H1 (cell line): Measurements from ENCODE around the gene STOML1. TPM values are rescaled to one million over a fixed set of nuclear protein-coding genes. Genes with fewer than 3 reads are reported as not detected.

Experiments used
- CTCF ChIA-PET: fragments of 300-600 bp; sonication (Branson Sonifier 250); formaldehyde crosslinking; loops from one replicate; lab custom pipeline; 2021; ENCODE audit not compliant: partially characterized antibody; lab: Charles Lee
- POLR2A ChIA-PET: fragments of 300-600 bp; sonication (Branson Sonifier 250); formaldehyde crosslinking; loops from one replicate; lab custom pipeline; 2021; ENCODE audit warnings: inconsistent platforms; ENCODE audit not compliant: partially characterized antibody; lab: Charles Lee
- DNase-seq, 2 experiments: peaks; one replicate each; pipeline versions ENCODE4 v3.0.0 to v3.0.0-alpha.2; 2010 to 2022; ENCODE audit warnings: low spot score in 2 of 2, low read depth in 1 of 2, mixed read lengths in 1 of 2
- FAIRE-seq: peaks from 2 replicates; lab custom pipeline; 2011; peaks lifted over from hg19 to GRCh38; lab: Jason Lieb, UNC
- H2AFZ ChIP-seq: 2 replicates; pipeline ENCODE4 v1.8.1; 2012; ENCODE audit warnings: low read length, inconsistent platforms
- H2AK5ac ChIP-seq: 2 replicates; pipeline ENCODE4 v1.6.1; 2013; ENCODE audit warnings: low read depth, low read length
- H2BK120ac ChIP-seq: replicated peaks from 2 replicates; pipeline ENCODE3; 2013; ENCODE audit warnings: low read depth, low read length, inconsistent platforms
- H2BK12ac ChIP-seq: 2 replicates; pipeline ENCODE4 v1.6.1; 2013; ENCODE audit warnings: low read depth, low read length
- H2BK15ac ChIP-seq: 2 replicates; pipeline ENCODE4 v1.6.1; 2013; ENCODE audit warnings: low read length
- H2BK20ac ChIP-seq: 2 replicates; pipeline ENCODE4 v1.6.1; 2013; ENCODE audit warnings: low read length
- H2BK5ac ChIP-seq: 2 replicates; pipeline ENCODE4 v1.6.1; 2013; ENCODE audit warnings: low read depth, low read length
- H3K14ac ChIP-seq: 2 replicates; pipeline ENCODE4 v1.6.1; 2013; ENCODE audit warnings: inconsistent platforms; ENCODE audit not compliant: insufficient read length
- H3K18ac ChIP-seq: 2 replicates; pipeline ENCODE4 v1.6.1; 2013; ENCODE audit warnings: low read length; ENCODE audit errors: extremely low read depth
- H3K23ac ChIP-seq: 2 replicates; pipeline ENCODE4 v1.6.1; 2013; ENCODE audit warnings: inconsistent platforms; ENCODE audit not compliant: insufficient read length
- H3K23me2 ChIP-seq: 2 replicates; pipeline ENCODE4 v1.6.1; 2013; ENCODE audit warnings: low read depth, low read length
- H3K27ac ChIP-seq: 2 replicates; pipeline ENCODE4 v1.6.1; 2011; ENCODE audit warnings: low read depth, low read length, inconsistent platforms
- H3K27me3 ChIP-seq, 4 experiments: replicated peaks in 1 of 4; 1 replicate in 1 of 4; 2 replicates in 3 of 4; pipeline versions ENCODE4 v1.6.1 to v1.8.1; 2011 to 2013; ENCODE audit warnings: low read length in 3 of 4, mild to moderate bottlenecking in 3 of 4, inconsistent platforms in 2 of 4, mixed read lengths in 2 of 4, moderate library complexity in 1 of 4; ENCODE audit not compliant: control insufficient read depth in 3 of 4, insufficient read depth in 3 of 4; ENCODE audit errors: extremely low read depth in 1 of 4
- H3K36me3 ChIP-seq, 4 experiments: 2 replicates each; pipeline versions ENCODE4 v1.6.1 to v1.8.1; 2011 to 2013; ENCODE audit warnings: mild to moderate bottlenecking in 4 of 4, low read length in 3 of 4, moderate library complexity in 2 of 4, control low read depth in 1 of 4, inconsistent platforms in 1 of 4; ENCODE audit not compliant: insufficient read depth in 4 of 4, control insufficient read depth in 2 of 4
- H3K4ac ChIP-seq: replicated peaks from 2 replicates; pipeline ENCODE3; 2013; ENCODE audit warnings: low read length, low read depth, mixed read lengths, inconsistent platforms; ENCODE audit not compliant: insufficient read length
- H3K4me1 ChIP-seq, 4 experiments: replicated peaks in 1 of 4; 1 replicate in 1 of 4; 2 replicates in 3 of 4; pipeline versions ENCODE4 v1.6.1 to v1.8.1; 2011 to 2013; ENCODE audit warnings: low read length in 3 of 4, inconsistent platforms in 2 of 4, mixed read lengths in 1 of 4; ENCODE audit not compliant: insufficient read depth in 4 of 4, control insufficient read depth in 3 of 4
- H3K4me2 ChIP-seq, 2 experiments: 2 replicates each; pipeline versions ENCODE4 v1.6.1 to v1.8.1; 2011 to 2013; ENCODE audit warnings: low read depth in 2 of 2, low read length in 2 of 2, control low read depth in 1 of 2, inconsistent platforms in 1 of 2, mild to moderate bottlenecking in 1 of 2; ENCODE audit not compliant: insufficient read depth in 1 of 2
- H3K4me3 ChIP-seq, 4 experiments: fragments of 200-600, 300-600 bp in 1 of 4; sonication (generic), shearing (Covaris generic), sonication (Bioruptor Twin) in 1 of 4; 2 replicates each; pipeline versions ENCODE4 v1.5.1 to v1.8.1; 2011 to 2016; ENCODE audit warnings: low read length in 4 of 4, low read depth in 3 of 4, control low read depth in 2 of 4, inconsistent platforms in 2 of 4, mild to moderate bottlenecking in 2 of 4, mixed read lengths in 1 of 4, moderate library complexity in 1 of 4; ENCODE audit not compliant: insufficient read depth in 2 of 4; ENCODE audit errors: extremely low read depth in 1 of 4
- H3K56ac ChIP-seq: replicated peaks from 2 replicates; pipeline ENCODE3; 2013; ENCODE audit warnings: low read depth, mild to moderate bottlenecking, mixed read lengths, low read length, inconsistent platforms; ENCODE audit not compliant: insufficient read length
- H3K79me1 ChIP-seq: 2 replicates; pipeline ENCODE4 v1.6.1; 2013; ENCODE audit warnings: low read depth, low read length, control low read depth
- H3K79me2 ChIP-seq, 2 experiments: 2 replicates each; pipeline versions ENCODE4 v1.6.1 to v1.8.1; 2012 to 2013; ENCODE audit warnings: low read length in 2 of 2, mild to moderate bottlenecking in 2 of 2, inconsistent platforms in 1 of 2; ENCODE audit not compliant: insufficient read depth in 2 of 2, control insufficient read depth in 1 of 2
- H3K9ac ChIP-seq, 4 experiments: replicated peaks in 1 of 4; 1 replicate in 1 of 4; 2 replicates in 3 of 4; pipeline versions ENCODE4 v1.6.1 to v1.8.1; 2011 to 2013; ENCODE audit warnings: low read depth in 3 of 4, low read length in 3 of 4, control low read depth in 2 of 4, mild to moderate bottlenecking in 2 of 4, moderate library complexity in 2 of 4, inconsistent platforms in 1 of 4; ENCODE audit errors: extremely low read depth in 1 of 4
- H3K9me3 ChIP-seq, 2 experiments: 2 replicates each; pipeline versions ENCODE4 v1.6.1 to v1.8.1; 2012 to 2013; ENCODE audit warnings: mild to moderate bottlenecking in 2 of 2, moderate library complexity in 2 of 2, control low read depth in 1 of 2, inconsistent platforms in 1 of 2, low read depth in 1 of 2, low read length in 1 of 2, mixed read lengths in 1 of 2; ENCODE audit not compliant: insufficient read depth in 2 of 2
- H4K20me1 ChIP-seq, 2 experiments: replicated peaks in 1 of 2; 2 replicates each; pipeline versions ENCODE3 to v1.8.1; 2011 to 2013; ENCODE audit warnings: inconsistent platforms in 2 of 2, low read length in 2 of 2, mild to moderate bottlenecking in 1 of 2; ENCODE audit not compliant: insufficient read depth in 2 of 2, control insufficient read depth in 1 of 2
- H4K5ac ChIP-seq: 2 replicates; pipeline ENCODE4 v1.6.1; 2013; ENCODE audit warnings: low read length, low read depth, mixed read lengths, inconsistent platforms; ENCODE audit not compliant: insufficient read length
- H4K8ac ChIP-seq: 2 replicates; pipeline ENCODE4 v1.8.0; 2013; ENCODE audit warnings: mild to moderate bottlenecking, moderate library complexity, low read length, inconsistent platforms; ENCODE audit not compliant: insufficient read depth; ENCODE audit errors: extremely low read depth
- H4K91ac ChIP-seq: replicated peaks from 2 replicates; pipeline ENCODE3; 2013; ENCODE audit warnings: low read length, mixed read lengths, inconsistent platforms; ENCODE audit not compliant: insufficient read length
- WGBS, 2 experiments: shearing (Covaris generic) in 1 of 2; methylation state at CpG; one replicate each; pipeline versions ENCODE4 v1.1.6 to v1.1.7; 2013 to 2015; ENCODE audit warnings: low lambda C conversion rate in 2 of 2, mixed read lengths in 2 of 2, inconsistent platforms in 1 of 2, low coverage in 1 of 2, missing lambda C conversion rate in 1 of 2; ENCODE audit not compliant: insufficient replicate concordance in 2 of 2, insufficient coverage in 1 of 2, insufficient read length in 1 of 2; ENCODE audit errors: extremely low coverage in 1 of 2, missing lambda C conversion rate in 1 of 2; 5-methylcytosine and 5-hydroxymethylcytosine counted together
- polyA plus RNA-seq, 7 experiments: library from polyadenylated mRNA; depleted of rRNA in 3 of 7; stranded (reverse) in 5 of 7; unstranded in 2 of 7; fragments of >200 nt in 5 of 7; fragments of 200-250 nt in 2 of 7; gene quantifications; 1 replicate in 5 of 7; 2 replicates in 1 of 7; 4 replicates in 1 of 7; pipeline versions ENCODE4 v1.2.1 to v1.2.3, GENCODE V29; 2011 to 2013; ENCODE audit warnings: missing spikeins in 2 of 7, mixed read lengths in 2 of 7
- total RNA-seq: library from RNA; stranded (reverse); fragmentation: NEBNext Ultra II Directional; extraction: Animal tissue kit (Norgen Biotek cat#: 25700); gene quantifications from 2 replicates; pipeline ENCODE4 v1.2.1, GENCODE V29; 2021

The STOML1 gene
- total and polyA plus RNA-seq, 2 of the 8 experiments (the other 6 are each of a cell fraction or from before 2014, with no cell fraction given): 2.6 to 3.2 TPM

GRCh38 chr15:73941044-73941443 is 51.1 kb downstream of the STOML1 start:
- Histone ChIP-seq H2AFZ (no peak overlapping the region), H4K5ac (no peak overlapping the region), H3K4me2 (no peak overlapping the region), H3K23me2 (no peaks in the 10 kb centered on the region), H2BK120ac (no peak overlapping the region), H2BK5ac (no peak overlapping the region), H3K79me1 (no peaks in the 10 kb centered on the region), H2AK5ac (no peak overlapping the region), H3K27ac (no peak overlapping the region), H3K4me1 (peaks cover 0 to 1% (median under 1%) of the 10 kb centered on the region in 4 experiments; a peak in 4 of 7 replicates), H4K20me1 (peaks cover 0 to 2% of the 10 kb centered on the region in 2 experiments), H3K23ac (no peak overlapping the region), H4K8ac (no peak overlapping the region), H3K56ac (no peak overlapping the region), H3K9ac (no peak overlapping the region), H3K14ac (no peak overlapping the region), H3K4ac (no peak overlapping the region), H3K36me3 (no peaks in the 10 kb centered on the region), H3K9me3 (no peaks in the 10 kb centered on the region), H4K91ac (no peak overlapping the region), H3K27me3 (no peaks in the 10 kb centered on the region), H3K79me2 (no peaks in the 10 kb centered on the region), H2BK15ac (no peak overlapping the region), H2BK20ac (no peak overlapping the region), H3K18ac (no peak overlapping the region), H2BK12ac (no peak overlapping the region), H3K4me3 (no peak overlapping the region)
- DNase-seq (no peak), FAIRE-seq (no peak)
- WGBS, 2 experiments: no CpG with 5 or more reads among the region's 1 CpG
- ChIA-PET POLR2A (interaction anchor here (0.6 to 1.6 kb wide), 3 partner anchors 10 to 14 kb away, joined by 3 to 6 read pairs (median 3); no protein-coding TSS in a partner anchor), CTCF (interaction anchor here (0.9 to 2.3 kb wide), 6 partner anchors 9 to 68 kb away, joined by 3 to 8 read pairs (median 3); no protein-coding TSS in a partner anchor)
